Activated naive CD8-positive, alpha-beta T cell treated with anti-CD3 and anti-CD28 coated beads, Interleukin-2, amount 50 U/mL, for 24 hours (primary cell): Measurements from ENCODE around the gene REXO4.

Experiments
- ATAC-seq: fragments of 150-1000 bp; cut with Tn5 transposase; one replicate; pipeline ENCODE4 v1.10.0; 2021
- DNase-seq: peaks from one replicate; pipeline ENCODE4 v3.0.0; 2021
- H3K27ac Mint-ChIP-seq: one replicate; pipeline ENCODE4 v1.8.0; 2021; ENCODE audit warnings: mild to moderate bottlenecking, mixed read lengths
- H3K27me3 Mint-ChIP-seq: one replicate; pipeline ENCODE4 v1.8.0; 2021; ENCODE audit warnings: mixed read lengths
- H3K36me3 Mint-ChIP-seq: one replicate; pipeline ENCODE4 v1.8.0; 2021; ENCODE audit warnings: low read depth, mixed read lengths
- H3K4me1 Mint-ChIP-seq: one replicate; pipeline ENCODE4 v1.8.0; 2021; ENCODE audit warnings: mixed read lengths
- H3K4me3 Mint-ChIP-seq: one replicate; pipeline ENCODE4 v1.8.0; 2021; ENCODE audit warnings: mild to moderate bottlenecking, moderate library complexity, mixed read lengths
- H3K9me3 Mint-ChIP-seq: one replicate; pipeline ENCODE4 v1.8.0; 2021; ENCODE audit warnings: mixed read lengths

REXO4 gene

DNA sequence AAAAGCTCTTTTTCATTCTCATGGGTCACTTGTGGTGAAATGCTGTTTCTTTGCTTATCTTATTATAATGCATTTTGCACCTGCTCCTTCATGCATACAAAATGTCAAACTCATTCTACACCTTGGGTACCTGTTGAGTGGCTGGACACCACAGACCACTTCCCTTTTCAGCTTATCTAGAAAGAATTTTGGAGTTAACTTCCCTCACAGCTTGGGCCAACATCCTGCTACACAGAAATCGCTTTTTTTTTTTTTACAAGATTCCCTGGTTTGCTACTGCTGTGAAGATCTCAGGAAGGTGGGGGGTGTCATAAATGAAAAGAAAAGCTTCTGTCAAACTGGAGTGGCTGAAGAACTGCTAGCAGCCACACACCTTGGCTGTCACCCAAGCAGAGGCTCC, 2.6 kb downstream of the REXO4 start:
- Mint-ChIP-seq H3K4me1 (peaks cover 47% of the 10 kb centered on the region), H3K36me3 (peaks cover 51% of the 10 kb centered on the region), H3K27me3 (no peaks in the 10 kb centered on the region), H3K27ac (no peak overlapping the region), H3K4me3 (peak overlapping the region; percentile 90), H3K9me3 (no peaks in the 10 kb centered on the region)
- no peak for ATAC-seq
- DNase-seq: no peak

DNA sequence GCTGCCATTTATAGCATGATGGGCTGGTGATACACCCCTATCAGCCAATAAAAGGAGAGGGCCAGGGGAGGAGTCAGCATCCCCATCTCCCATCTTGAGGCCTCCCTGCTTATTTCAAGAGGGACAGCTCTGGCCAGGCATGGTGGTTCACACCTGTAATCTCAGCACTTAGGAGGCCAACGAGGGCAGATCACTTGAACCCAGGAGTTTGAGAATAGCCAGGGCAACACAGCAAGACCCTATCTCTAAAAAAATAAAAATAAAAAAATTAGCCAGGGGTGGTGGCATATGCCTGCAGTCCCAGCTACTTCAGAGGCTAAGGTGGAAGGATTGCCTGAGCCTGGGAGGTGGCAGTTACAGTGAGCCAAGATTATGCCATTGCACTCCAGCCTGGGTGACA, 9.8 kb downstream of the REXO4 start:
- no peak for DNase-seq
- Mint-ChIP-seq H3K4me1 (peaks cover 8% of the 10 kb centered on the region), H3K36me3 (peaks cover 54% of the 10 kb centered on the region), H3K9me3 (no peaks in the 10 kb centered on the region), H3K4me3 (no peak overlapping the region), H3K27ac (no peak overlapping the region), H3K27me3 (no peaks in the 10 kb centered on the region)
- no peak for ATAC-seq

DNA sequence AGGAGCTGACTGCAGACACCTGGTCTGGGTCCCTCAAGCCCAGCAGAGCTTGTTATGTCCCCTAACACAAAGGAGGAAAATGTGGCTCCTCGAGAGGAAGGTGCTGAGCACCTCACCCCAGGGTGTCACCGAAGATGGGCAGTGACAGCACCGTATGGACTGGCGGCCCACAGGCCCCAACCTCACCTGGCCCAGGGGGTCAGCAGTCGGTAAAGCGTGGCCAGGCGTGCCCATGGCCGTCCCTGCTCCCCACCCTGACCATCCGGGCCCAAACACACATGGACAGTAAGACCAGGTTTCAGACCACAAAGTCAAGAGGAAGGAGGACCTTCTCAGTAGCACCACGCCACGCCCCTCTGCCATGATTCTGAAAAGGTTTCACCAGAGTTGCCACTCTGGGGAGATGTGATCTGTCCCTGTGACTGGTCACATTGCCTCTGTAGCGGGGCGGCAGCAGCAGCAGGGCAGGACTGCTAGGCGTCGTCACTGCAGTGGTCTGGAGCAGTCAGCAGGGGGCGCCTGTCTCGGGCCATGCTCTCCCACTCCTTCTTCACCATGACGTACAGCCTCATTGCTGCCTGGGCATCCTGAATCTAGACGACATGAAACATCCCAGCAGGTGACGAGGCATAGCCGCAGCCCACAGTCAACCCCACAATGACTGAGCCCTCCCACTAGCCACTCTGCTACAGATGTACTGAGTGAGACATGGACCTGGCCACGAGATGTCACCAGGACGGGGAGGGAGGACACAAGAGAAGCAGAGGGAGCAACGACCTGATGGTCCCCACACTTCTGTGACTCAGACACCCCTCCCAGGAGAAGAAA, 11.1 kb downstream of the REXO4 start:
- H3K4me3 Mint-ChIP-seq: no peak overlapping the region
- H3K9me3 Mint-ChIP-seq: no peaks in the 10 kb centered on the region
- H3K27me3 Mint-ChIP-seq: no peaks in the 10 kb centered on the region
- H3K36me3 Mint-ChIP-seq: peaks cover 48% of the 10 kb centered on the region
- H3K4me1 Mint-ChIP-seq: peaks cover 8% of the 10 kb centered on the region
- H3K27ac Mint-ChIP-seq: peak overlapping the region; percentile 80
- ATAC-seq (peak; percentile 94), DNase-seq (peak; percentile 85)

DNA sequence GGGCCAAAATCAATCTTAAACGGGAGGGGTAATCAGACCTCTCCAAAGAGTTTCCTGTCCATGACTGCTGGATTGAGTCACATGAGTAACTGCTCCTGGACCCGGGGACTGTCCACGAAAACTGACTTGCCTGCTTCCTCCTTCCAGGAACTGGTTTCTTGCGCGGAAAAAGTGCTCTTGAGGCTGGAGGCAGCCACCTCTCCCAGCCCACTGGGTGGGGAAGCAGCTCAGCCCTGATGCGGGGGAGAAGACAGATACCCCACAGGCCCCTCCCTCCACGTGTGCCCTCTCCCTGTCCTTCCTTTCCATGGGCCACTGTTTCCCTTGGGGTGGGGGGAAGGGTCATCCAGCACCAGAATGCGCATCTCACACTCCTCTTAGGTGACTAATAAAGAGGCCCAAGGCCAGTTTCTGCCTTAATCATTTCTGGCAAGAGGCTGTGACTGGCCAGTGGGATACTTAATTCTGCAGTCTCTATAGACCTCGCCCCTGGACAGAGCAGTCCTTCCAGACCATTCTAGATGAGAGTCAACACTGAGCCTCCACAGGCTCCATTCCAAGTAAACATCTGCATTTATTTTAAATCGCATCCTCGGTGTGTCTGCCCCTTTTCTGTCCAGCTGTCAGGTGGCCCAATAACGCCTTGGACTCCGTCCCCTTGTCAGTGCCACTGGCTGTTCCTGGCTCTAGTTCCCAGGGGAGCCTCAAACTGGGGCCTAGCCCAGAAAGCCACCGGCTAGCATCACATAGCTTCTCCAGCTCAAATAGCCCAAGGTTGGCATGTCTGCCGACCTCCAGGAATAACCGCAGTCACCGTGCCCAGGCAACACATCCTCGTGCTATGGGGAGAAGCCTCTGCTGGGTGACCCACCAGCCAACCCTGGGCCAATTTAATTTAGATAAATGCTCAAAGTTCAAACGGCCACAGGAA, 12.0 kb downstream of the REXO4 start:
- H3K9me3 Mint-ChIP-seq: no peaks in the 10 kb centered on the region

DNA sequence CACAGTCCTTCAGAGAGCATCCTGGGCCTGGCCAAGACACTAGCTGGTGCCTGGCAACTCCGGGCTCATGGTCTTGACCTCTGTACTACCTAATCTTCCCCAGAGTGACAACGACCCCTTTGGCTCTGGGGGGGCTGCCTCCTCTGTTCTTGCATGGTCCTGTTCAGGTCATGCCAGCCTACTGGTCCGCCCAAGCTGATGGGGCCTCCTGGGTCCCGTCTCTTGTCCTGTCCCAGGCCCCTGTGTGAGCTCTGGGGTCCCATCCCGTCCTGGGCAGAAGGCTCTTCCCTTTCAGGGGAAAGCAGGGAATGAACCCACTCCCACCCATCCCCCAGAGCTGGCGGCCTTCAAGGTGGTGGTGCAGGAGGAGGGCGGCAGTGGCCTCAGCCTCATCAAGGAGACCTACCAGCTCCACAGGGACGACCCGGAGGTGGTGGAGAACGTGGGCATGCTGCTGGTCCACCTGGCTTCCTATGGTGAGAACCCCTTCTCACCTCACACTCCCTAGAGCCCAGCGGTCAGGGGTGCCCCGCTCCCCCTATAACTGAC, 13.3 kb downstream of the REXO4 start:
- Mint-ChIP-seq H3K27me3 (no peaks in the 10 kb centered on the region), H3K27ac (no peak overlapping the region), H3K9me3 (no peaks in the 10 kb centered on the region), H3K4me3 (no peak overlapping the region), H3K4me1 (peaks cover 7% of the 10 kb centered on the region), H3K36me3 (peaks cover 34% of the 10 kb centered on the region)
- ATAC-seq: no peak
- DNase-seq: no peak

More for the DNA sequence above, 12.0 kb downstream of the REXO4 start:
- DNase-seq (no peak), ATAC-seq (no peak)
- peaks cover 45% of the 10 kb centered on the region for H3K36me3 Mint-ChIP-seq
- H3K4me1 Mint-ChIP-seq: peaks cover 8% of the 10 kb centered on the region
- H3K27me3 Mint-ChIP-seq: no peaks in the 10 kb centered on the region
- H3K4me3 Mint-ChIP-seq: no peak overlapping the region
- no peak overlapping the region for H3K27ac Mint-ChIP-seq

DNA sequence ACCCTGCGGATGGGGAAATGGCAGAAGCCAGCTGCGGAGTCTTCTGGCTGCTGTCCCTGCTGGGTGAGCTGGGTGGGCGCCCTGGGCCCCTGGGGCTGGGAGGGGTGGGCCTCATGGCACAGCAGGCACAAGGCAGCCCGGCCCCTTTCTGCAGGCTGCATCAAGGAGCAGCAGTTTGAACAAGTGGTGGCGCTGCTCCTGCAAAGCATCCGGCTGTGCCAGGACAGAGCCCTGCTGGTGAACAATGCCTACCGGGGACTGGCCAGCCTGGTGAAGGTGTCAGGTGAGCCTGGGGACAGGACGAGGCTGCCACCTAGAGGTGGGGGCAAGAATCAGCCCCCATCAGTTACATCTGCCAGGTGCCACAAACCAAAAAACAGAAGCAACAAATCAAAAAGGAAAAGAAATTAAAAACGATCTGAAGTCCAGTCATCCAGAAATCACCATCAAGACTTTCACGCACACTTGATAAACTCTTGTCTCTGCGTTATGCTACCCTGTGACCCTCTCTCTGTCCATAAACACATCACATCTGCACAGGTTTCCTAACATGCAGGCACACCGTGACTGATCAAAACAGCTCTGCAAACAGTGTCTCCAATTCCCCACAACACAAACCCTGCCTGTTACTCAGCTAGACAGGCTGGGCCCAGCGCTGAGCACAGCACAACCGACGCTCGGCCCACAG, 13.9 kb downstream of the REXO4 start:
- H3K36me3 Mint-ChIP-seq: peaks cover 32% of the 10 kb centered on the region
- H3K27me3 Mint-ChIP-seq: no peaks in the 10 kb centered on the region
- H3K4me1 Mint-ChIP-seq: peaks cover 7% of the 10 kb centered on the region
- H3K27ac Mint-ChIP-seq: no peak overlapping the region
- DNase-seq (peak; percentile 62), ATAC-seq (peak; percentile 18)
- H3K9me3 Mint-ChIP-seq: no peaks in the 10 kb centered on the region
- H3K4me3 Mint-ChIP-seq: no peak overlapping the region

DNA sequence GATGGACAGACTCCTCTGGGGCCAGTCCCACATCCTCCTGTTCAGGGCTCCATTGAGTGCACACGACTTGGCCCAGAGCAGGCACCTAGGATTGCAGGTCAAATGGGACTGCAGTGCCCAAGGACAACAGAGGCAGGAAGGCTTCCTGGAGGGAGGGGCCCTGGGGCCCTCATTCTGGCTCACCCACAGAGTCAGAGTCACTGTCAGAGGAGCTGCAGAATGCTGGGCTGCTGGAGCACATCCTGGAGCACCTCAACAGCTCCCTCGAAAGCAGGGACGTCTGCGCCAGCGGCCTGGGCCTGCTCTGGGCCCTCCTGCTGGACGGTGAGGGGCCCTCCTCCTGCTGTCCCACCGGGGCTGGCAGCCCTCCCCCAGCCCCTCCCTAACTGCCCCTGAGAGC, 15.1 kb downstream of the REXO4 start:
- no peak for DNase-seq

DNA sequence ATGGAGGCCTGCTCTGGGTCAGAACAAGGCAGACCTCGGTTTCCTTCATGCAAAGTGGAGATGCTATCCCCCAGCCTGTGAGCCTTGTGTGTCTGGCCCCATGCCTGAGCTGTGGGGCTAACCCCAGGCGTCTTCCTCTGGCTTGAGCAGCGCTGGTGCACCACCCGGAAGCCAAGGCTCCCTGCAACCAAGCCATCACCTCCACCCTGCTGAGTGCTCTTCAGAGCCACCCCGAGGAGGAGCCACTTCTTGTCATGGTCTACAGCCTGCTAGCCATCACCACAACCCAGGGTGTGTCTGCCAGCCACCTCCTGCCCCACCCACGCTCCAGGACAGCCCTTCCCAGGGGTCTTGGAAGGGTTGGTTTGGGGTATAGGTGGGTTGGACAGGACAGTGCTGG, 16.2 kb downstream of the REXO4 start:
- Mint-ChIP-seq H3K4me1 (no peaks in the 10 kb centered on the region), H3K4me3 (no peak overlapping the region), H3K27me3 (no peaks in the 10 kb centered on the region), H3K27ac (no peak overlapping the region), H3K36me3 (peaks cover 16% of the 10 kb centered on the region), H3K9me3 (no peaks in the 10 kb centered on the region)
- ATAC-seq (no peak), DNase-seq (no peak)

More for the DNA sequence above, 15.1 kb downstream of the REXO4 start:
- Mint-ChIP-seq H3K27me3 (no peaks in the 10 kb centered on the region), H3K27ac (no peak overlapping the region), H3K9me3 (no peaks in the 10 kb centered on the region), H3K36me3 (peaks cover 25% of the 10 kb centered on the region), H3K4me3 (no peak overlapping the region), H3K4me1 (peaks cover 7% of the 10 kb centered on the region)
- ATAC-seq: no peak

DNA sequence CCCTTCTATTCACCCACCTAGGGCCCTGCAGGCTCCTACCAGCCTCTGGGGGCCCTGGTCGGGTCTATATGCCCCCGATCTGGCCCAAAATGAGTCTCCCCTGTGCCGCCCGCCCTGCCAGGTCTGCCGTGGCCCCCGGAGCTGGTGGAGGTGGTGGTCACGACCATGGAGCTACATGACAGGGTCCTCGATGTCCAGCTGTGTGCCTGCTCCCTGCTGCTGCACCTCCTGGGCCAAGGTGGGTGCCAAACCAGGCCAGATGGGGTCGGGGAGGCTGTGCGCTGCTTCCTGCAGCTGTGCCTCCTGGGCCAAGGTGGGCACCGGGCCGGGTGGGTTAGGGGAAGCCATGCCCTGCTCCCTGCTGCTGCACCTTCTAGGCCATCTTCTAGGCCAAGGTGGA, 17.5 kb downstream of the REXO4 start:
- H3K27me3 Mint-ChIP-seq: no peaks in the 10 kb centered on the region
- no peaks in the 10 kb centered on the region for H3K9me3 Mint-ChIP-seq
- DNase-seq (no peak), ATAC-seq (no peak)
- peaks cover 4% of the 10 kb centered on the region for H3K36me3 Mint-ChIP-seq
- H3K4me1 Mint-ChIP-seq: no peaks in the 10 kb centered on the region
- no peak overlapping the region for H3K27ac Mint-ChIP-seq
- H3K4me3 Mint-ChIP-seq: no peak overlapping the region

DNA sequence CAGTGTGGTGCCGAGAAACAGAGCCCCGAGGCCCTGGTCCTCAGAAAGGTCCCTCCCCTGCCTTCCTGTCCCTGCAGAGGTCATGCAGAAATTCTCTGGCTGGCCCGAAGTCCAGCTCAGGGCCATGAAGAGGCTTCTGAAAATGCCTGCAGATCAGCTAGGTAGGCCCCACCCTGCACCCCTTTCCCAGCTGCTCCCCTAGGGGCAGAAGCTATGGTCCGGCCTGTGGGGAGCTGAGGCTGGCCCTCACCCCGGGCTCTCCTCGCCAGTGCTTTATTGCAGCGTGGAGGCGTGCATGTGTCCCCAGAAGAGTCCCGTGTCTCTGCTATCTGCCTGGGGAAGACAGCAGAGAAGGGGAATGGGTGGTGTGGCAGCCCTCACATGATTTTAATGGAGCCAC, 19.9 kb downstream of the REXO4 start:
- no peak overlapping the region for H3K27ac Mint-ChIP-seq
- ATAC-seq (no peak), DNase-seq (no peak)
- H3K36me3 Mint-ChIP-seq: no peaks in the 10 kb centered on the region
- no peak overlapping the region for H3K4me3 Mint-ChIP-seq
- H3K4me1 Mint-ChIP-seq: no peaks in the 10 kb centered on the region
- no peaks in the 10 kb centered on the region for H3K27me3 Mint-ChIP-seq
- H3K9me3 Mint-ChIP-seq: no peaks in the 10 kb centered on the region

DNA sequence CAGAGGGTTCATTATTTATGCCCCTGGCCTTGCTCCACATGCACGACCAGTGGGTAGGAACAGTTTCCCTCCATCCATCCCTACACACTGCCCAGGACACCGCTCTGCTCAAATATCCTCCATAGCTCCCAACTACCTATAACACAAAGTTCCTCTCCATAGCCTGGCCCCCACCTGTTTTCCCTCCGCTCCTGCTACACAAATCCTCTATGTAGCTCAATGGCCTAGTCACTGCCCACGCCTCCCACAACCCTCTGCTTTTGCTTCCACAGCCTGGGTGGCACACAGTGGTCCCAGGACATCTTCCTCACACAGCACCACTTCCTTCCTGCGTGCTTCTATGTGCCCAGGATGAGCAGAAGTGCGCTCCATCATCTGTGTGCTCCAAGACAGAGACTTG, 20.4 kb downstream of the REXO4 start:
- no peaks in the 10 kb centered on the region for H3K27me3 Mint-ChIP-seq
- DNase-seq: no peak
- no peaks in the 10 kb centered on the region for H3K9me3 Mint-ChIP-seq
- no peak overlapping the region for H3K27ac Mint-ChIP-seq
- H3K36me3 Mint-ChIP-seq: no peaks in the 10 kb centered on the region
- H3K4me3 Mint-ChIP-seq: no peak overlapping the region
- ATAC-seq: no peak
- no peaks in the 10 kb centered on the region for H3K4me1 Mint-ChIP-seq

DNA sequence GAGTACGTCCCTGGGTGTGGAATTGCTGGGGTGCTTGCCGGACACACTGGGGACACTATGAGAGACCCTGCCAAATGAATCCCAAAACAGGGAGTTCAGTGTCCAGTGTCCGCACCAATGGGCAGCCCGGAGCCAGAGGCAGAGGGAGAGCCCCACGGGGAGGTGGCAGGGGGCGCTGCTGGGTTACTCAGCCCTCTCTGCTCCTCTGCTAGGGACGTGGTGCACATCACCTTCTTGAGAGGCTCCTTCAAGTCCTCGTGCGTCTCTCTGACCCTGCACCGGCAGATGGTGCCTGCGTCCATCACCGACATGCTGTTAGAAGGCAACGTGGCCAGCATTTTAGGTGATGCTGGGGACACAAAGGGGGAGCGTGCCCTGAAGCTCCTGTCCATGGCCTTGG, 20.9 kb downstream of the REXO4 start:
- Mint-ChIP-seq H3K4me3 (no peak overlapping the region), H3K4me1 (no peaks in the 10 kb centered on the region), H3K27me3 (no peaks in the 10 kb centered on the region), H3K36me3 (no peaks in the 10 kb centered on the region), H3K9me3 (no peaks in the 10 kb centered on the region), H3K27ac (no peak overlapping the region)
- DNase-seq (no peak), ATAC-seq (peak; percentile 20)

DNA sequence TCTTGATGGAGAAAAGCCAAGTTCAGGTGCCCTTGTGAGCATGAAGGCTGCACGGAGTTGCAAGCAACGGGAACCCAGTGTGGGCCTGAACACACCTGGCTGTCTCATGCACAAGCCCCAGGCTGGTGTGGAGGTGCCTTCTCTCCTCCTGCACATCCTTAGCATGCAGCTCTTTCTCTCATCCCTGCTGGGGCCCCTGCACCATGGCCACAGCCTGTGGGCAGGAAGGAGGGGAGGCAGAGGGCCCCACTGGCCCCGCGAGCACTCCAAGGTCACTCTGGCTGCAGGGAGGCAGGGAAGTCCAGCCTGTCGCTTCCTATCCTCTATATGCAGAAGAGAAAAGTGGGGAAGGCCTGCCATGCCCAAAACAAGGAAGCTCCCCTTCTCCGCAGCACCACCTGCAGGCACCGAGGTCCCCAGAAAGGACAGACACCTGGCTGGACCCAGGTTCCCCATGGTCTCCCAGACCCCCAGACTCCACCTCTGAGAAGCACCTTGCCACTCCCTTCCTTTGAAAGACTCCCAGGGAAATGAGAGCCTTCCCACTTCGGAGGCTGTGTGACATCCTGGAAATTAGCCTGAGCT, 23.0 kb downstream of the REXO4 start:
- Mint-ChIP-seq H3K27me3 (peaks cover 1% of the 10 kb centered on the region), H3K4me3 (no peak overlapping the region), H3K4me1 (no peaks in the 10 kb centered on the region), H3K9me3 (no peaks in the 10 kb centered on the region), H3K36me3 (no peaks in the 10 kb centered on the region), H3K27ac (no peak overlapping the region)
- DNase-seq (no peak), ATAC-seq (no peak)

DNA sequence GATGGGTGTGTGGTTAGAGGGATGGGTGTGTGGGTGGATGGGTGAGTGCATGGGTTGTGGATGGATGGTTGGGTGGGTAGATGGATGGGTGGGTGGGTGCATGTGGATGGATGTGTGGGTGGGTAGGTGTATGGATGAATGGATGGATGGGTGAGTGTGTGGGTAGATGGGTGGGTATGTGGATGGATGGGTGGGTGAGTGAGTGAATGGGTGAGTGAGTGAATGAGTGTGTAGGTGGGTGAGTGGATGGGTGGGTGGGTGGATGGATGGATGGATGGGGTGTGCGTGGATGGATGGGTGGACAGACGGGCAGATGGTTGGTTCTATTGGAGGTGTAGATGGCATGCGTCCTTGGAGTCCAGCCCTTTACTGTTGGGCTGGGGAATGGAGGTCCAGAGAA, 24.4 kb downstream of the REXO4 start:
- H3K27me3 Mint-ChIP-seq: peaks cover 3% of the 10 kb centered on the region
- no peaks in the 10 kb centered on the region for H3K36me3 Mint-ChIP-seq
- H3K9me3 Mint-ChIP-seq: no peaks in the 10 kb centered on the region
- H3K27ac Mint-ChIP-seq: no peak overlapping the region
- no peak overlapping the region for H3K4me3 Mint-ChIP-seq
- DNase-seq: no peak
- H3K4me1 Mint-ChIP-seq: no peaks in the 10 kb centered on the region
- no peak for ATAC-seq
